ENCODE results near the gene ANO4.

Gene ANO4

DNA sequence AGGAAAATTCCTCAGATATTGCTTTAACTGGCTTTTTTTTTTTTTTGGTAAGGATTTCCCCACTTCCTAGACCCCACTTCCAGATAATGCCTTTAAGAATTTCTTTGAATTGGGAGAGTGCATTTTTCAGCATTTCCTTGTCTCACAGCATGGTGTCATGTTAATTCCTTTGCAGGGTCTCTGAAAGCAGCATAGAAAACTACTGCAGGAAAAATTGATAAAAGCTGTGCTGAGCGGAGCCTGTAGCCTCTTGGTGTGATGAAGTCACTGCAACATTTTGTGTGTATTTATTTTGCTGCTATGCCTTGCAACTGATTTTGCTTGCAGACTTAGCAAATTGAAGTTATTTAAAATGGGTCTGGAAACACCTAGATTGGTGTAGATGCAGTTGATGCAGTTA, 2.7 kb downstream of the ANO4 start:
- Histone ChIP-seq H3K79me2 (ENCODE audit: insufficient read depth, low read depth) (no peaks in the 10 kb centered on the region), H3K4me2 (no peak overlapping the region), H3K9ac (no peak overlapping the region), H3K4me1 (ENCODE audit: low read depth, poor library complexity, severe bottlenecking) (peaks cover 24% of the 10 kb centered on the region), H4K20me1 (ENCODE audit: insufficient read depth) (no peaks in the 10 kb centered on the region), H3K27ac (no peak overlapping the region), H3K27me3 (ENCODE audit: insufficient read depth, low read depth) (no peaks in the 10 kb centered on the region), H2AFZ (ENCODE audit: low read depth) (no peak overlapping the region), H3K36me3 (ENCODE audit: insufficient read depth) (no peaks in the 10 kb centered on the region), H3K4me3 (IDR thresholded peaks at IDR 0.05; ENCODE audit: insufficient read depth, low read depth, low read length) (no peak overlapping the region)
- no peak for TF ChIP-seq CTCF (conservative IDR thresholded peaks at IDR 0.05; ENCODE audit: low read depth, low read length)

GRCh38 chr12:100797786-100798185, 3.2 kb downstream of the ANO4 start:
- no peak overlapping the region for H3K4me2 ChIP-seq
- no peak for TF ChIP-seq CTCF (conservative IDR thresholded peaks at IDR 0.05; ENCODE audit: low read depth, low read length)

GRCh38 chr12:100798286-100799160, 3.9 kb downstream of the ANO4 start:
- Histone ChIP-seq H3K27me3 (ENCODE audit: insufficient read depth, low read depth) (no peaks in the 10 kb centered on the region), H2AFZ (ENCODE audit: low read depth) (no peak overlapping the region), H3K9ac (no peak overlapping the region), H3K79me2 (ENCODE audit: insufficient read depth, low read depth) (no peaks in the 10 kb centered on the region), H4K20me1 (ENCODE audit: insufficient read depth) (no peaks in the 10 kb centered on the region), H3K36me3 (ENCODE audit: insufficient read depth) (no peaks in the 10 kb centered on the region), H3K4me3 (IDR thresholded peaks at IDR 0.05; ENCODE audit: insufficient read depth, low read depth, low read length) (no peak overlapping the region), H3K27ac (no peak overlapping the region), H3K4me2 (no peak overlapping the region), H3K4me1 (ENCODE audit: low read depth, poor library complexity, severe bottlenecking) (peaks cover 24% of the 10 kb centered on the region)
- TF ChIP-seq CTCF (conservative IDR thresholded peaks at IDR 0.05; ENCODE audit: low read depth, low read length) = no peak

More at GRCh38 chr12:100797786-100798185, 3.2 kb downstream of the ANO4 start:
- Histone ChIP-seq H3K36me3 (ENCODE audit: insufficient read depth) (no peaks in the 10 kb centered on the region), H2AFZ (ENCODE audit: low read depth) (no peak overlapping the region), H3K9ac (no peak overlapping the region), H3K27ac (no peak overlapping the region), H4K20me1 (ENCODE audit: insufficient read depth) (no peaks in the 10 kb centered on the region), H3K4me3 (IDR thresholded peaks at IDR 0.05; ENCODE audit: insufficient read depth, low read depth, low read length) (no peak overlapping the region), H3K27me3 (ENCODE audit: insufficient read depth, low read depth) (no peaks in the 10 kb centered on the region), H3K79me2 (ENCODE audit: insufficient read depth, low read depth) (no peaks in the 10 kb centered on the region), H3K4me1 (ENCODE audit: low read depth, poor library complexity, severe bottlenecking) (peaks cover 24% of the 10 kb centered on the region)

DNA sequence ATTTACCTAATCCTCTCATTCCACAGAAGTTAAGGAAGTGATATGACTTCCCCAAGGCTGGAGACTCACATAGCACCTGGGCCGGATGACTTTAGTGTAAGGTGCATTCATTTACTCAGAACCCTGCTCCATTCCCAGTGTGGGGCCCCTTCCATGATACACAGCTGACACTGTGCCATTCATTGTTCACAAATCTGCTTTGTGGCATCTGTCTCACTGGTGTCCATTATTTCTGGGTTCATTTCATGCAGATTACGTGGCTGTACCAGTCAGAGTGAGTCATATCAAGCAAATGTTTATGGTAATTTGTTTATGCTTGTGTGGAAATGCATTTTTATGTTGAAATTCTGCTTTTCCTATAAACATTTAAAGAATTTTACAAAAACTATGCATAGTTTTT, 5.2 kb downstream of the ANO4 start:
- TF ChIP-seq CTCF (conservative IDR thresholded peaks at IDR 0.05; ENCODE audit: low read depth, low read length) = no peak
- Histone ChIP-seq H3K27me3 (ENCODE audit: insufficient read depth, low read depth) (no peaks in the 10 kb centered on the region), H3K27ac (no peak overlapping the region), H3K4me3 (IDR thresholded peaks at IDR 0.05; ENCODE audit: insufficient read depth, low read depth, low read length) (no peak overlapping the region), H2AFZ (ENCODE audit: low read depth) (no peak overlapping the region), H3K36me3 (ENCODE audit: insufficient read depth) (no peaks in the 10 kb centered on the region), H3K79me2 (ENCODE audit: insufficient read depth, low read depth) (no peaks in the 10 kb centered on the region), H3K4me1 (ENCODE audit: low read depth, poor library complexity, severe bottlenecking) (peaks cover 21% of the 10 kb centered on the region), H4K20me1 (ENCODE audit: insufficient read depth) (no peaks in the 10 kb centered on the region), H3K4me2 (no peak overlapping the region), H3K9ac (no peak overlapping the region)
